OCI-LY3 (cell line): ENCODE data around the gene ARAP1.

Experiments used
- H2AFZ ChIP-seq: fragments of 200-600, 300-600 bp; shearing (Covaris generic); 2 replicates; pipeline ENCODE4 v1.6.0; 2014; ENCODE audit warnings: antibody characterized with exemption, low read depth, low read length
- H3K27ac ChIP-seq: fragments of 200-600, 300-600 bp; sonication (generic); 2 replicates; pipeline ENCODE4 v1.5.1; 2014; ENCODE audit warnings: mild to moderate bottlenecking, low read length, moderate library complexity, mixed read lengths
- H3K27me3 ChIP-seq: fragments of 200-600, 300-600 bp; sonication (generic); 2 replicates; pipeline ENCODE4 v1.6.1; 2014; ENCODE audit warnings: low read depth, low read length, mixed read lengths
- H3K36me3 ChIP-seq: fragments of 200-600, 300-600 bp; sonication (generic); replicated peaks from 2 replicates; pipeline ENCODE3; 2014; ENCODE audit warnings: low read depth, low read length, mixed read lengths
- H3K4me1 ChIP-seq: fragments of 300-600, 200-600 bp; sonication (generic); 2 replicates; pipeline ENCODE4 v1.6.1; 2014; ENCODE audit warnings: low read length, mixed read lengths
- H3K4me2 ChIP-seq: fragments of 200-600, 300-600 bp; sonication (generic); 2 replicates; pipeline ENCODE4 v1.6.1; 2014; ENCODE audit warnings: low read length, mixed read lengths
- H3K4me3 ChIP-seq: fragments of 300-600, 200-600 bp; sonication (generic); 2 replicates; pipeline ENCODE4 v1.5.1; 2014; ENCODE audit warnings: antibody characterized with exemption, mild to moderate bottlenecking, low read length, moderate library complexity
- H3K79me2 ChIP-seq: fragments of 300-600, 200-600 bp; shearing (Covaris generic); 2 replicates; pipeline ENCODE4 v1.6.1; 2014; ENCODE audit warnings: mild to moderate bottlenecking, low read length, mixed read lengths
- H3K9ac ChIP-seq: fragments of 300-600, 200-600 bp; shearing (Covaris generic); 2 replicates; pipeline ENCODE4 v1.6.0; 2014; ENCODE audit warnings: mild to moderate bottlenecking, low read length, moderate library complexity
- H3K9me3 ChIP-seq: fragments of 200-600, 300-600 bp; shearing (Covaris generic); 2 replicates; pipeline ENCODE4 v1.6.1; 2014; ENCODE audit warnings: low read length, mixed read lengths; ENCODE audit not compliant: insufficient read depth
- H4K20me1 ChIP-seq: fragments of 200-600, 300-600 bp; sonication (generic); 2 replicates; pipeline ENCODE4 v1.6.1; 2016; ENCODE audit warnings: low read length, mixed read lengths; ENCODE audit not compliant: insufficient read depth
- EZH2phosphoT487 ChIP-seq: fragments of 200-600 bp; shearing (Covaris generic); IDR thresholded peaks from 2 replicates; pipeline ENCODE4 v1.6.1; 2018; ENCODE audit warnings: antibody characterized with exemption, mixed run types, low read depth
- TF ChIP-seq, protein P1 (sequence below): fragments of 200-600, 300-600 bp; sonication (generic); IDR thresholded peaks from 2 replicates; pipeline ENCODE4 v1.5.1; 2014; ENCODE audit warnings: antibody characterized with exemption, low read length, low read depth

Gene ARAP1

DNA sequence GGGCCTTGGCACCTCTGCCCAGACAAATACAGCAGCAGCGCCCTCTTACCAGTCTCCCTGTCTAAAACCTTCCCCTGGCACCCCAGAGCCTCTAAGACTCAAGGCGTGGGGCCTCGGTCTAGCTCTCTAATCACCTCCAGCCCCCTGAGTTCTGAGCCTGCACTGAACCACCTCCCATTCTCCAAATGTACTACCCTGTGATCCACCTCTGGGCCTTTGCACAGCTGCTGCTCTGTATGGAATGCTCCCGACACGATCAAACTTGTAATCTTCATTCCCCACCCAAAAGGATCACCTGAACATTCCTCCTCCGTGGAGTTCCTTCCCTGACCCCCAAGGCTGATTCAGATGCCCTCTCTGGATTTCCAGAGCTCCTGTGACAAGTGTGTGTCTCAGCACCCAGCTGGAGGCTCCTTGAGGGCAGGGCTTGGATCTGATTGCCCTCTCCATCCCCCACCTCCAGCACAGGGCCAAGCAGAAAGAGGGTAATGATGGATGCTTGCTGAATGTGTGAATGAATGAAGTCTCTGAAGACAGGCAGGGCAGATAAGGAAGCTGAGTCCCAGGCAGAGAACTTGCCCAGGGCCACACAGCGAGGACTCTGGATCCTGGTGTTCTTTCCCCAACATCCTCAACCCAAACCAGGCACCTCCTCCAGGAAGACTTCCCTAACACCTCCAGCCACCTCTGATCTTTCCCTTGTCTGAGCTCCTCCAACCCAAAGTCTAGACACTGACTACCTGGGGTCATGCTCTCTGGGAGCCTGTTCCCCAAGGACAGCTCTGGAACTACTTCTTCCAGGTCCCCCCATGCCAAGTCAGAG is 23.3 kb upstream of the ARAP1 start:
- TF ChIP-seq, protein P1, sequence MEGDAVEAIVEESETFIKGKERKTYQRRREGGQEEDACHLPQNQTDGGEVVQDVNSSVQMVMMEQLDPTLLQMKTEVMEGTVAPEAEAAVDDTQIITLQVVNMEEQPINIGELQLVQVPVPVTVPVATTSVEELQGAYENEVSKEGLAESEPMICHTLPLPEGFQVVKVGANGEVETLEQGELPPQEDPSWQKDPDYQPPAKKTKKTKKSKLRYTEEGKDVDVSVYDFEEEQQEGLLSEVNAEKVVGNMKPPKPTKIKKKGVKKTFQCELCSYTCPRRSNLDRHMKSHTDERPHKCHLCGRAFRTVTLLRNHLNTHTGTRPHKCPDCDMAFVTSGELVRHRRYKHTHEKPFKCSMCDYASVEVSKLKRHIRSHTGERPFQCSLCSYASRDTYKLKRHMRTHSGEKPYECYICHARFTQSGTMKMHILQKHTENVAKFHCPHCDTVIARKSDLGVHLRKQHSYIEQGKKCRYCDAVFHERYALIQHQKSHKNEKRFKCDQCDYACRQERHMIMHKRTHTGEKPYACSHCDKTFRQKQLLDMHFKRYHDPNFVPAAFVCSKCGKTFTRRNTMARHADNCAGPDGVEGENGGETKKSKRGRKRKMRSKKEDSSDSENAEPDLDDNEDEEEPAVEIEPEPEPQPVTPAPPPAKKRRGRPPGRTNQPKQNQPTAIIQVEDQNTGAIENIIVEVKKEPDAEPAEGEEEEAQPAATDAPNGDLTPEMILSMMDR = no peak
- TF ChIP-seq EZH2phosphoT487 = no peak
- Histone ChIP-seq H3K4me1 (no peaks in the 10 kb centered on the region), H3K79me2 (no peaks in the 10 kb centered on the region)

DNA sequence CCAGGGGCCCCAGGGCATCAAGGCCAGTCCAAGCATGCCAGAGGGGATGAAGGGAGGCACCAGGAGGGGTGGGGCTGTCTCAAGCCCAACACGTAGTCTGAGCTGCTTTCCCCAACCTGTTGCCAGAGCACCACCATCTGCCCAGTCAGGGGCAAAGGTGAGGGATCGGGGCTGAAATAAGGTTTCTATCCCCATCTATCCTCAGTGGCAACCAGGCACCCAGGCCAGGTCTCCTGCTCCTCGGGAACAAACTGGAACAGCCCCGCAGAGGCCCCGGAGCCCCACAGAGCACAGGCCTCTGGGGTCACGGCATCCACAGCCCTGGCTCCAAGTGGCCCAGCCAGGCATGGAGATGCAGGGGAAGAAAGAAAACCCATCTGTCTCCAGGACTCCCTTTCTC is 22.3 kb upstream of the ARAP1 start:
- Histone ChIP-seq H3K4me1 (no peaks in the 10 kb centered on the region), H3K9me3 (no peaks in the 10 kb centered on the region), H4K20me1 (no peaks in the 10 kb centered on the region), H3K27ac (no peak overlapping the region), H3K27me3 (no peaks in the 10 kb centered on the region), H2AFZ (no peak overlapping the region), H3K4me2 (no peak overlapping the region), H3K79me2 (no peaks in the 10 kb centered on the region), H3K9ac (no peak overlapping the region), H3K4me3 (no peak overlapping the region), H3K36me3 (no peaks in the 10 kb centered on the region)
- no peak for TF ChIP-seq EZH2phosphoT487
- TF ChIP-seq, protein P1 = no peak

More for the DNA sequence above, 23.3 kb upstream of the ARAP1 start:
- Histone ChIP-seq H4K20me1 (no peaks in the 10 kb centered on the region), H3K27me3 (no peaks in the 10 kb centered on the region), H3K9me3 (no peaks in the 10 kb centered on the region), H2AFZ (no peak overlapping the region), H3K4me2 (no peak overlapping the region), H3K4me3 (no peak overlapping the region), H3K36me3 (no peaks in the 10 kb centered on the region), H3K27ac (no peak overlapping the region), H3K9ac (no peak overlapping the region)

DNA sequence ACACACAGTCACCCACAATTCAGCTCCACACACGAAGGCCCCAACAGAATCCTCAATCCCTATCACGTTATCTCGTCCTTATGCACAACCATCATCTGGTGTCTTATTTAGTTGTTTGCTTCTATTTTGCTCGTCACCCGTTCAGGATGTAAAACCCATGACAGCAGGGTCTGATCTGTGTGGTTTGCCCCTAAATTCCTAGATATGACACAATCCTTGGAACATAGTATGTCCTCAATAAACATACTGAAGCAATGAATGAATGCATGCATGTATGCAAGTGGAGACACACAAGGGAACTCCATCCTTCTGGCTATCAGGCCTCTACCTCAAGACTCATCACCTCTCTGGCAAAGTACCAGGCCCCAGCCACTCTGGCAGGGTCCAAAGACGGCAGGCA is 21.5 kb upstream of the ARAP1 start:
- Histone ChIP-seq H3K4me3 (no peak overlapping the region), H3K4me2 (no peak overlapping the region), H3K36me3 (no peaks in the 10 kb centered on the region), H3K9ac (no peak overlapping the region), H3K27ac (no peak overlapping the region), H3K27me3 (no peaks in the 10 kb centered on the region), H3K4me1 (no peaks in the 10 kb centered on the region), H2AFZ (no peak overlapping the region), H3K79me2 (no peaks in the 10 kb centered on the region), H4K20me1 (no peaks in the 10 kb centered on the region), H3K9me3 (no peaks in the 10 kb centered on the region)
- TF ChIP-seq, protein P1 = no peak
- TF ChIP-seq EZH2phosphoT487 = no peak

DNA sequence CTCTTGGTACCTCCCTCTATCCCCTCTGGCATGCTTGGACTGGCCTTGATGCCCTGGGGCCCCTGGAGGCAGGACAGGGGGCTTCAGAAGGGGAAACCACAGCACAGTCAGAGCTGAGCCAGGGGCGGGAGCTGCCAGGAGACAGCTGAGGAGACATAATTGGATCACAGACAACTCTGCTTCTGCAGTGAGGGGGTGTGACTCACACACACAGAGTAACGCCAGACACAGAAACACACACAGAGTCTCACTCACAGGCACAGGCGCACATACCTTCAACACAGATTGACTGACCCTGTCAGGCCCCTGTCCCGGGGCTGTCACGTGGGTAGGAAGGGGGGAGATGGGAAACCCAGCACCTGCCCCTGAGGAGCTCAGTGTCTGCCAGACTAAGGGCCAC is 21.1 kb upstream of the ARAP1 start:
- Histone ChIP-seq H3K4me3 (no peak overlapping the region), H3K79me2 (no peaks in the 10 kb centered on the region), H3K27ac (no peak overlapping the region), H4K20me1 (no peaks in the 10 kb centered on the region), H2AFZ (no peak overlapping the region), H3K4me2 (no peak overlapping the region), H3K27me3 (no peaks in the 10 kb centered on the region), H3K9me3 (no peaks in the 10 kb centered on the region), H3K4me1 (no peaks in the 10 kb centered on the region), H3K9ac (no peak overlapping the region), H3K36me3 (no peaks in the 10 kb centered on the region)
- no peak for TF ChIP-seq EZH2phosphoT487
- TF ChIP-seq, protein P1 = no peak
